SW480 (cell line): Measurements from ENCODE around the gene EP400.
"Not testable (repeated sequence)": the region's sequence is repeated elsewhere in the genome, so short reads cannot be mapped to it uniquely, and the experiment has no call there.

ENCODE experiments used
- DNase-seq: peaks from one replicate; pipeline ENCODE4 v3.0.0-alpha.2; 2016; ENCODE audit warnings: low spot score

EP400 gene

DNA sequence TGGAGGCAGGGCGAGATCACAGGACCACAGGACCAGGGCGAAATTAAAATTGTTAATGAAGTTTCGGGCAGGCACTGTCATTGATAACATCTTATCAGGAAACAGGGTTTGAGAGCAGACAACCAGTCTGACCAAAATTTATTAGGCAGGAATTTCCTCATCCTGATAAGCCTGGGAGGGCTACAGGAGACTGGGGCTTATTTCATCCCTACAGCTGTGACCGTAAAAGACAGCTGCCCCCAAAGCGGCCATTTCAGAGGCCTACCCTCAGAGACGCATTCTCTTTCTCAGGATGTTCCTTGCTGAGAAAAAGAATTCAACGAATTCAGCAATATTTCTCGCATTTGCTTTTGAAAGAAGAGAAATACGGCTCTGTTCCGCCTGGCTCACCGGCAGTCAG lies 97.9 kb downstream of the EP400 start:
- not testable (repeated sequence) for DNase-seq

DNA sequence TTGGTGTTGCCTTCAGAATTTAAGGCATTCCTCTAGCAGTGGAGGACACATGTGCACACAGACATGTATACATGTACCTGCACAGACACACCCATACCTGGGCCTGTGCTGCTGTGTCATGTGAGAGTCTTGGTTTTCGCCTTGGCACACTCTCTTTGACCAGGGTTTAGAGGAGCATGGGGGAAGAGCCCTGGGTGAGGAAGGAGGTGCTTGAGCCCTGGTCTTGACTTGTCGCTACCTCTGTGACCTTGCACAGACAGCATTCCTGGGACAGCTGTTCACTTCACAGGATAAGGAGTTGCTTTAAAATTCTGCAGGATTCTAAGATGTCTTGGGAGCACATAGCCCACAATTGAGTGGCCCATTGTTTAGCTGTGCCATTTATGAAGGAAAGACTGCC lies 99.7 kb downstream of the EP400 start:
- no peak for DNase-seq

DNA sequence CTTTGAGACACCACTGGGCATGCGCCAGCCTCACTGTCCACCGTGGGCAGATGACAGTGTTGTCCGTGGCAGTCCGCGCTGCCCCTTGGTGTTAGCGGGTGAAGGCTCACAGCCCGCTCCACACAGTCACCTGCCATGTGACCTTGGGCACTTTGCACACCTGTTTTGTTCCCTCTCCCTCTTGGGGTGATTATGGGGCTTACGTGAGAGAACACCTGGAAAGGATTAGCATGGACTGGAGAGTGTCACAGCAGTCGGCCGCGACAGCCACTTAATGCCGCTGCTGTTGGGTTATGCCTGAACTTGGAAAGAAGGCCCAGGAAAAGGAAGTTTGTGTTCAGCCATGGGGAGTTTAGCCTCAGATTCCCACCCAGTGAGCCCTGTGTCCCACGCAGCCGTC lies 100.1 kb downstream of the EP400 start:
- DNase-seq = no peak

DNA sequence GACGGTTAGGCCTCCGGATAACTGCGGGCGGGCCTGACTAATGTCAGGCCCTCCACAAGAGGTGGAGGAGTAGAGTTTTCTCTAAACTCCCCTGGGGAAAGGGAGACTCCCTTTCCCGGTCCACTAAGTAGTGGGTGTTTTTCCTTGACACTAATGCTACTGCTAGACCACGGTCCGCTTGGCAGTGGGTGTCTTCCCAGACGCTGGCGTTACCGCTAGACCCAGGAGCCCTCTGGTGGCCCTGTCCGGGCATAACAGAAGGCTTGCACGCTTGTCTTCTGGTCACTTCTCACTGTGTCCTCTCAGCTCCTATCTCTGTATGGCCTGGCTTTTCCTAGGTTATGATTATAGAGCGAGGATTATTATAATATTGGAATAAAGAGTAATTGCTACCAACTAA lies 102.0 kb downstream of the EP400 start:
- not testable (repeated sequence) for DNase-seq

DNA sequence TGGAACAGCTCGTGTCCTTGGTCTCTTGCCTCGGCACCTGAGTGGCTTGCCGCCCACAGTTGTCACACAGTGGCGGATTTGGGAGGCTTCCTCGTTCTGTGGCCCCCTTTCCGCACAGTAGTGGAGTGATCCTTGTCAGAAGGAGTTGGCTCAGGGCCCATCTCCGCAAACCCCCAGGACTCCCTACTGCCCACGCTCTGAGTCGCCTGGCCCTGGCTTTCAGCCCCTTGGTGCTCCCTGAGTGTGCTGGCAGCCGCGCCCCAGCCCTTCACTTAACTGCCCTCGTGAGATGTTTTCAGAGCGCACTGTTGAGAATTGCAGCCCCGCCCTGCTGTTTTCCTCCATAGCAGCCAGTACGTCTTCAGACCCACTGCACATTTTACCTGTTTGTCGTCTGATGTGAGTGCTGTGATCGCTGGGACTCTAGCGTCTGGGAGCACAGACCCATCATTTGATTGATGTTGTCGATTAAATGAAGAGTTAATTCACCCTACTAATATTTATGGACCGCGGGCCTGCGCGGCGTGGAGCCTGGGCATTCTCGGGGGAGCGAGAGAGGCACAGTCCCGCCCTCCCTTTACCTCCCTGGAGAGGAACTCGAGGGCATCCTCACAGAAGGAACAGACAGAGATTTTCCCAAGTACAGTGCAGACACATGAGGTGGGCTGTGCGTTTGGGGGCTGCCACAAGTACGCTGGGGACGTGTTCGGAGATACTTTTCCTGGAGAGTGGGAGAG lies 102.6 kb downstream of the EP400 start:
- DNase-seq = no peak

DNA sequence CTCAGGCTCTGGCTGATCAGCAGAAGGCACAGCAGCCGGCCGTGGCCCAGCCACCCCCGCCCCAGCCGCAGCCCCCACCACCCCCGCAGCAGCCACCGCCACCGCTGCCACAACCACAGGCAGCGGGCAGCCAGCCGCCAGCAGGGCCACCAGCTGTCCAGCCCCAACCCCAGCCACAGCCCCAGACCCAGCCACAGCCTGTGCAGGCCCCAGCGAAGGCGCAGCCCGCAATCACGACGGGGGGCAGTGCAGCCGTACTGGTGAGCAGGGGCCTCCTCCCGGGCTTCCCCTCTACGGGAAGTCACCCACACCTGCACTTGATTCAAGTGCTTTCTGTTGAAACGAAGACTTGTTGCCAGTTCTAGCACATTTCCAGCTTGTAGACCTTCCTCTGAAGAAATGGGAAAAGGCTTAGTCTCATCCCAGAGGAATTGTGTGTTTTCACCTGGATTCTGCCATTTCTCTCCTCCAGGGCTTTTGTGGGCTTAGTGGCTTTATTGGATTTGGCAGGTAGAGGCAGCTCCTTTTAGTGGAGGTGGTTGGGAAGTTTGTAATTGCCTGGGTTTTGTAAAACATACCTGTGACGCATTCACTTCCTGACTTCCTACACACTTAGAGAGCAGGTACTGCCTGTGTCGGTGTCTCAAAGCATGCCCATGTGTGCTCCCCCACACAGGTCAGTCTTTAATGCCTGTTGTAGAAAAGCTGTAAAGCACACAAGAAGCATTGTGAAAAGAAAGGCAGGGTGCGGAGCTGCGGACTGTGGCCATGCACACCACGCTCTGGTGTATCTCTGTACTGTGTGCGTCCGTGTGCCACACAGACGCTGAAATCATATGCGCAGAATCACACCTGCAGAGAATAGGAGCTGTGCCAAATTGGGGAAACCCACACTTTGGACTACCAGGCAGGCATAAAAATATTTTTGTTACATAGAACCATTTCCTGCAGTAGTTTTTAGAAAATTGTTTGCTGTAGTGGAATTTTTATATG lies 103.9 kb downstream of the EP400 start:
- no peak for DNase-seq

DNA sequence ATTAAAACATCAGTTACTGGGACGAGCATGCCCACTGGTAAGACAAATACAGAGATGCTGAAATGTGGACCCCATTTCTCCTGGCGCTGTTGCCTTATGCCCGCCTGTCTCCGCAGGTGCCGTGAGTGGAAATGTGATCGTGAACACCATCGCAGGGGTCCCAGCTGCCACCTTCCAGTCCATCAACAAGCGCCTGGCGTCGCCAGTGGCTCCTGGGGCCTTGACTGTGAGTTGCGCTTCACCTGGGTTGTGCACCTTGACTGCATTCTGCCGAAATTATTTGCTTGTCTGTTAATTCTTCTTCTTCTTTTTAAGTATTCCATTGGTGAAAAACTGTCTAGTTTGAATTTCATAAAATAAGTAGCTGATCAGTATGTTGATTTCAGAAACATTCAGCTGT lies 105.2 kb downstream of the EP400 start:
- no peak for DNase-seq

DNA sequence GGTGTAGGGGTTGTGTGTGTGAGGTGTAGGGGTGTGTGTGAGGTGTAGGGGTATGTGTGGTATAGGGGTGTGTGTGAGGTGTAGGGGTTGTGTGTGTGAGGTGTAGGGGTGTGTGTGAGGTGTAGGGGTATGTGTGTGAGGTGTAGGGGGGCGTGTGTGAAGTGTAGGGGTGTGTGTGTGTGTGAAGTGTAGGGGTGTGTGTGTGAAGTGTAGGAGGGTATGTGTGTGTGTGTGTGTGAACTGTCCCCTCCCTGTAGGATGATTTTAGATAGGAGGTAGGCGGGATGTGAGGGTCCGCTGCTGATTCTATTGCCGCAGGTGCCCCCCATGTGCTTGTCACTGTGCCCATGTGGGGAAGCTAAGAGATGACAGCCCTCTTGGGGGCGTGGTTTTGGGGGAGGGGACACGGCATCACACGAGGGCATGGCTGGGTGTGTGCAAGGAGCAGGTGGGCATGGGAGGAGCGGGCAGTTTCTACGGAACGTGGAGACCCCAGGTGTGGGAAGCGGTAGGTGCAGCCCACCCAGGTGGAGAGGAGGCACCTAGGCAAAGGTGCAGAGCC lies 105.9 kb downstream of the EP400 start:
- DNase-seq = no peak

DNA sequence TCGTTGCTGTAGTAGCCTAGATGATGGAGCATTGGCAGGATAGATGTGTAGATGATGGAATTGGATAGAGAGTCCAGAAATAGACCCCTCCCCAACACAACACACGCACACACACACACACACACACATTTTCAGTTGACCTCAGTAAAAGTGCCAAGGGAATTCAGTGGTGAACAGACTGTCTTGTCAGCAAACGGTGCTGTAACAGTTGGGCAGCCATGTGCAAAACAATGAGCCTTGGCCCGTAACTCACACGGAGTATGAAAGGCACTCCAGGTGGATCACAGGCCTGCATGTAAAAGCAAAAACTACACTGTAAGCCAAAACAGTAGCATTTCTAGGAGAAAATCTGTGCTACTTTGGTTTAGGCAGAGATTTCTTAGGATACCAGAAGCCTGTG lies 106.6 kb downstream of the EP400 start:
- DNase-seq = no peak

DNA sequence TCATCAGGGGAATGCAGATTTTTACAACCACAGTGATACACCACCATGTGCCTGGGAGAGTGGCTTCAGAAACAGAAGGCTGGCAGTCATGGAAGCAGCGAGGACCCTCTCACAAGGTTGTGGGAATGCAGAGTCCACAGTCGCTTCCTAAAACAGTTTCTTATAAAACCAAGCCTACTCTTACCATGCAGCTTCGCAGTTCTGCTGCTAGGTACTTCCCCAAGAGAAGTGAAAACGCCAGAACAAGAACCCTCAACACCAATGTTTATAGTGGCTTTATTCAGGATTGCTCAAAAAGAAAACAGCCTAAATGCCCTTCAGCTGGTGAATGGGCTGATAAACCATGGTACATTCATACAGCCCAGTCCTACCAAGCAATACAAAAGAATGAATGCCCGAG lies 107.2 kb downstream of the EP400 start:
- no peak for DNase-seq

DNA sequence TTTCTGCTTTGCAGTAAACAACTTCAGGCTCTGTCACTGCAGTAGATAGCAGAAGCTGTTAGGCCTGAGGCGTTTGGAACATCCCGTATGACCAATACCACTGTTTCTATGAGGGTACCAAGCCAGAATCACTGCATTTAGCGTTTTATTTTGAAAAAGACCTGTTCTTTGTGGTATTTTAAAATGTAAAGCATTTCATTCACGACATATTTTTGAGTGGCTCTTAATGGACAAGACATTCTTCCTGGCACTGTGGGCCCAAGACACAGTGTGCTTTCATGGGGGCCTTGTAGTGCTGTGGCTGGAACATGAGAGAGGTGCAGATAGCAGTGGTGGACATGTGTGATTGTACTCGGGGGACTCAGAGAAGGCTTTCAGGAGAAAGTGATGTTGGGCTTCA lies 107.9 kb downstream of the EP400 start:
- DNase-seq = no peak

DNA sequence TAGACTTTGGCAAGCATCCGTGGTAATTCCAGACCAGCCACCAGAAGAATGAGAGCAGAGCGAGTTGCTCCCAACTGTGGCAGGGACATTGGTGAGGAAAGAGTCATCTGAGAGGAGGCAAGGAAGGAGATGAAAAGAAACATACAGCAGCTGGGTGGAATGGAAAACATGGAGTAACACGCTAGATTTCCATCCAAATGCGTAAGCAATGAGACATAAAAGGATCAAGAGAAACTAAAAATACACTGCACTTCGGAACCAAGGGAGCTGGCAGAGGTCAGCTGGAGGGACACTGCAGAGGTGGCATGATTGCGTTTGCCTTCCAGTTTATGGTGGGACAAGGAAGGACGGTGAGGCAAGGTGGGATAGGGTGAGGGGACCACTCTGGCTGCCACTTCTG lies 111.5 kb downstream of the EP400 start:
- DNase-seq = no peak

DNA sequence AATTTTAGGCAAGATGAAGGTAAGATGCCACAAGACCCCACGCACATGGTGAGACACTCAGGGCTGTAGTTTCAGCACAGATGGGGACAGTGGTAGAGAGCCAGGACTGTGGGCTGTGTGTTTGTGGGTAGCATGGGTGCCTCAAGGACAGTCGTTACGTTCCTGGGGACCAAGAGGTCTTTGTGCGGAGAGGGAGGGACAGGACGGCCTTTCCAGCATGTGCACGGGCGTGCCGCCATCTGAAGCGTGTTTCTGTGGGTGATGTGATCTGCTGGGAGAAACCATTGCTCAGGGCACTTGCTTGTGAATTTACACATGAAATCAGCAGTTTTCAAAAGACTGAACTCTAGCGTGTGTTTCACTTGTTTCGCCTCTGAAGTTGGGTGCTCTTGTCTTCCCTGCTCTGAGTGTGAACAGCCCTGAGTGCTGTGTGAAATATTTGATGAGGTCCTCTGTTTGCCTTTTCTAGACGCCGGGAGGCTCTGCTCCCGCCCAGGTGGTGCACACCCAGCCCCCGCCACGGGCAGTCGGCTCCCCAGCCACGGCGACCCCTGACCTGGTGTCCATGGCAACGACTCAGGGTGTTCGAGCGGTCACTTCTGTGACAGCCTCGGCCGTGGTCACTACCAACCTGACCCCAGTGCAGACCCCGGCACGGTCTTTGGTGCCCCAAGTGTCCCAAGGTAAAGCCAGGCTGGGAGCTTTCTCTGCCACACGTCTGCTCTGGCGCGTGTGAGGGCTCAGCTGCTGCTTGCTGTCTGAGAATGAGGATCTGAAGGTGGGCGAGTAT lies 112.1 kb downstream of the EP400 start:
- no peak for DNase-seq

DNA sequence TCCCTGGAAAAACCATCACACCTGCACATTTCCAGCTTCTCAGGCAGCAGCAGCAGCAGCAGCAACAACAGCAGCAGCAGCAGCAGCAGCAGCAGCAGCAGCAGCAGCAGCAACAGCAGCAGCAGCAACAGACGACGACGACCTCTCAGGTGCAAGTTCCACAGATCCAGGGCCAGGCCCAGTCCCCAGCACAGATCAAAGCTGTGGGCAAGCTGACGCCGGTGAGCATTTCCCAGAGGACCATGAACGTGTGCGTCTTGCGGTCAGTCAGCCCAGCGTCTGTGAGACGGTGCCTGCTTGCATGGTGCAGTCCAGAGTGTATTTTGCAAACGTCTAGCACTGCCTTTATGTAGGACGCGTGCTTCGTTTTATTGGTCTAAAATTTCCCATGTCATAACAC lies 112.7 kb downstream of the EP400 start:
- no peak for DNase-seq

DNA sequence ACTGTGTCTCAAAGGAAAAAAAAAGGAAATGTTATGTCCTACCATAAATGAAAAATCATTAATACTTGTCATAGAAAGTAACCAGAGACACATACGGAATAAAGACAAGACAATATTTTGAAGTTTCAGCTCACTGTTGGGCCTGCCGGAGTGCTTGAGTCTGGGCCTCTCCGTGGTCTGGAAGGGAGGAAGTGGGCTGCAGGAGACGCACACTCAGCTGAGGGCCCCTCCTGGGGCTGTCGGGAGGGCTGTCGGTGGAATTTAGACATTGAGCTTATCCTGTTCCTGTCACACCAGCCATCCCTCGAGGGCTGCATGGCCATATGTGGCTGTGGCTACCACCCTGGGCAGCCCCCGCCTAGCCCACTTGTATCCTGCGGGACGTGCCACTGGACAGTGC lies 113.7 kb downstream of the EP400 start:
- no peak for DNase-seq

DNA sequence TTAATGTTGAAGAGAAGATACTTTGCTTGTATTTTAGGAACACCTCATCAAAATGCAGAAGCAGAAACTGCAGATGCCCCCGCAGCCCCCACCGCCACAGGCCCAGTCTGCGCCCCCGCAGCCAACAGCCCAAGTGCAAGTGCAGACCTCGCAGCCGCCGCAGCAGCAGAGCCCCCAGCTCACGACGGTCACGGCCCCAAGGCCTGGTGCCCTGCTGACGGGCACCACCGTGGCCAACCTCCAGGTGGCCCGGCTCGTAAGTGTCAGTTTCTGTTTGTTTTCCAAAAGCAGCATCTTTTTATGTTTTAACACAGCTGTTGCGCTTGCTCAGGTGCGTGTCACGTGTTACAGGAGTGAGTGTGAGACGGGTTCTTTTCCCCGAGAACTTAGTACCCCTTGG lies 114.9 kb downstream of the EP400 start:
- no peak for DNase-seq

DNA sequence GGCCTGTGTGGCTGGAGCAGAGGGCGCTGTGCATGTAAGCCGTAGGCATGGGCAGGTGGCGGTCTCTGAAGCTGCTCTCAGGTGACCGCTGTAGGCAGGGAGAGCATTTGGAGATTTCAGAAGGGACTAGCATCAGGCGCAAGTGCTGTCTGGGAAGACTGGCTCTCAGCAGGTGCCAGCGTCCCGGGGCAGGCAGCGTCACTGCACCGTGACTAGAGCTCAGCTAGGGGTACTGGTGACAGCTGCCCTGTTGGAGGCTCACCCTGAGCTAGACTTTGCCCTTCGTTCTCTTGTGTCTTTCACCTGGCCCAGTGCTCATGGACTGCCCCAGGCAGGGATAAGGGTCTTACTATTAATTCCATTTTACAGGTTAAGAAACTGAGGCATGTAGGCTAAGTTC lies 115.5 kb downstream of the EP400 start:
- no peak for DNase-seq

DNA sequence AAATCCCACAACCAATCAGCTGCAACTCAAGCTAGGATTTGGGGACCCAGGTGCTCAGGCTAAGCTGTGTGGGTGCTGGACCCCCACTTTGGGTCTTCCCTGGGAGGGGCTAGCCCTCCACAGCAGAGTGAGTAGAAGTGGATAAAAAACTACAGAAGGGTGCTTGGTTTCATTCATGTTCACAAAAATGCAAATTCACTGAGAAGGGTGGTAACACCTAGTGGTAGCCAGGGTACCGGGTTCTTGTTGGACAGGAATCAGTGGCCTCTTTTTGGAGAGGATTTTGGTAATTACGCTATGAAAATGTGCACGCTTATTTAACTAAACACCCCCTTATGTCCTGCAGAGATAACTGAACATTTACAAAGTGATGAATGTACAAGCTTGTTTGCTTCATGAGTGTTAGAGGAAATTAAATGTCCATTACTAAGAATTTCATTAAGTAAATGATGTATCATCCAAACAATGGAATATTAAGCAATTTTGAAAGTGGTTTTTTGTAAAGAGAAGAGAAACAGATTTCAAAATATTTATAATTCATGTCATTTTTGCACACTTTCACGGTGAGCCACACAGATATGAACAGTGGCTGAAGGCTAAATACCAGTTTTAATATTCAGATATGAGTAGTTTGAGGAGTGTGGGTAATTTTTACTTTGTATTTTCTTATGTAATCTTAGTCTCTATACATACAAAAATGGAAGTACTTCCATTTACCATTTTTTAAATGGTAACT lies 116.0 kb downstream of the EP400 start:
- no peak for DNase-seq

DNA sequence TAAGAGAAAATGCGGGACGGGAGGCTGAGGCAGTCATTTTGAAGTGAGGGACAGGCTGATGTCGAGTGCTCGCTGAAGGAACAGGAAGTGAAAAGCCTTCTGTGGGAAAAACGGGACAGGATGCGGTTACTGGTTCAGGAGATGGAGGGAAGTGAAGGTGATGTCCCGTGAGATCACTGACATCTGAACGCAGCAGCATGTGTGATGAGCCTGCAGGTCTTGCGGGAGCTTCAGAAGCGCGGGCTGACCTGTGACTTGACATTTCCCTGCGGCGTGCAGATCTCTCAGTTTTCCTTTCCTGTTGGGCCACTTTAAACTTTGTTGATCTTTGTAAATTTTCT lies 116.6 kb downstream of the EP400 start:
- DNase-seq = no peak

DNA sequence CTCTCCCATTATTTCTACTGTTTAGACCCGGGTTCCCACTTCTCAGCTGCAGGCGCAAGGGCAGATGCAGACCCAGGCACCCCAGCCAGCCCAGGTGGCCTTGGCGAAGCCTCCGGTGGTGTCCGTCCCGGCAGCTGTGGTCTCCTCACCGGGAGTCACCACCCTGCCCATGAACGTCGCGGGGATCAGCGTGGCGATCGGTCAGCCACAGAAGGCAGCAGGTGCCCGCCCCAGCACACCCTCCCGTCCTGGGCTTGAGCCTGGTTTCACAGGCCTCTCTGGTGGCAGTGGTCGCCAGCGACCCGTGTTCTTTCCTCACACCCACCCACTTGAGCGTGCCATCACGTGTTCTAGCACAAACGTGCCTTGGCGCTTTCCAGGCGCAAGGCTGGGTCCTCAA lies 117.0 kb downstream of the EP400 start:
- no peak for DNase-seq

DNA sequence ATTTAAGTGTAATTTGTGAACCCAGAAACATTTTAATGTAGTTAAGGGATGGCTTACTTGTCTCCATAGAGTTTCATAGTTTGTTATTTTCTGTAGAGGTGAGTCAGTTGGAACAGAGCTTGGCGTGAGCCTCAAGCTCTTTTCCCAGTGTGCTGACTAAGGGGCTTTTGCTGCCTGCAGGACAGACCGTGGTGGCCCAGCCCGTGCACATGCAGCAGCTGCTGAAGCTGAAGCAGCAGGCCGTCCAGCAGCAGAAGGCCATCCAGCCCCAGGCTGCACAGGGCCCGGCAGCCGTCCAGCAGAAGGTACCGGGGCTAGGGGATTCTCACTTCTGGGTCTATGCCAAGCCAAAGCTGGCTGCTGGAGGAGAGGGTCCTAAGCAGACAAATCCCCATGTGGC lies 117.4 kb downstream of the EP400 start:
- DNase-seq = no peak

DNA sequence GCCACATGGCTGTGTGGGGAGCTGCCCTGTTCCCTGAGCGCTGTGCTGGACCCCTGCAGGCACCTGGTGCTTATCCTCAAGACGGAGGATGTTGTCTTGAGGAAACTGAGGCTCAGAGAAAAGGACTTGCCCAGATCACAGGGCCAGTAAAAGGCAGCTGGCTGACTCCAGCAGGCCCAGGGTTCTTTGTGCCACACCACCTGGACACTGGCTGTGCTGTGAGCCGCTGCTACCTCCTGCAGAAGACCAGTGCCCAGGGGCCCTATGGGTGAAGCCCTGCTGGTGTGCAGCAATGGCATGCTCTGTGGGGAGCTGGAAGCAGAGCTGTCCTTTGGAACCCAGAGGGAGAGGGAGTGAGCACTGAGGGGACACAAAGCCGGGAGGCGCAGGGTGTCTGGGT lies 118.5 kb downstream of the EP400 start:
- no peak for DNase-seq
